Activated gamma-delta T cell treated with anti-CD3 and anti-CD28 coated beads, Interleukin-2, amount 50 U/mL, for 16 hours (primary cell): ENCODE data around the gene ZFYVE28.
"Not testable (repeated sequence)": the region's sequence is repeated elsewhere in the genome, so short reads cannot be mapped to it uniquely, and the experiment has no call there.

Experiments
- DNase-seq: peaks from one replicate; pipeline ENCODE4 v3.0.0-alpha.2; 2020; ENCODE audit warnings: low read depth

Gene ZFYVE28

GRCh38 chr4:2248044-2248780, 170.2 kb downstream of the ZFYVE28 start:
- DNase-seq = no peak

DNA sequence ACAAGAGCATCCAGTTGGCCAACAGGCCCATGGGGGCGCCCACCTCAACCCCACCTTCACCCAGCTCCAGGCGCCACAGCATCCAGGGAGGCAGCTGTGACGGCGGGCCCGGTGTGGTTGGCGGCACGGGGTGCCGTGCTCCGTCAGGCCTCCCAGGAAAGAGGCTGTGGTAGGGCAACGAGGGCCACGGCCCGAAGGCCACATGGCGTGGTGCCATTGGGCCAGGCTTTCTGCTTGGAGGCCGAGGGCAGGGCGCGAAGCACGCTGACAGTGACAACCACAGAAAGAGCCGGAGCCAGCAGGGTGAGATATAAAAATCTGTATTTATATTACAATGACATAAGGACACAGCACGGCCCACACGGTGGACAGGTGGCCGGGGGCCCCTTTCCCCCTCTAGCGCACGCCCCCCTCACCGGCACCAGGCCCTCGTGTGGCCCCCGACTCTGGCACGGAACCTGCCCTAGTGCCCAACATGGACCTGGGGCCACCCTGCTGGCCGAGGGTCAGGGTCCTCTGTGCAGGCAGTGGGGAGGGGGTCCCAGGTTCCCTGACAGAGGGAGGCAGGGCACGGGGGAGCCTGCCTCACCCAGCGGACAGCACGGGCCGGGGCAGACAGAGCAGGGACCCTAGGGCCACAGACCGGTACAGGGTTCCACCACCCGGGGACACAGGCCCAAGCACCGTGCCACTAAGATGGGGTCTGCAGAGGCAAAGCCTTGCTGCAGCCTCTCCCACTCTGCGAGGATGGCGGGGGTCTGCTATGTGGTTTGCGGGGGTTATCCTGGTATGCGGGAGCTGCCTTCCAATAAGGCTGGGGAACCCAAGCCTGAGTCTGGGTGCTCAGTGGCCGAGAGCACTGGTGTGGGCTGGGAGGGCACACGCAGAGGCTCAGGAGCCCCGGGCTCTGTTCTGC, 171.1 kb downstream of the ZFYVE28 start:
- DNase-seq = no peak

DNA sequence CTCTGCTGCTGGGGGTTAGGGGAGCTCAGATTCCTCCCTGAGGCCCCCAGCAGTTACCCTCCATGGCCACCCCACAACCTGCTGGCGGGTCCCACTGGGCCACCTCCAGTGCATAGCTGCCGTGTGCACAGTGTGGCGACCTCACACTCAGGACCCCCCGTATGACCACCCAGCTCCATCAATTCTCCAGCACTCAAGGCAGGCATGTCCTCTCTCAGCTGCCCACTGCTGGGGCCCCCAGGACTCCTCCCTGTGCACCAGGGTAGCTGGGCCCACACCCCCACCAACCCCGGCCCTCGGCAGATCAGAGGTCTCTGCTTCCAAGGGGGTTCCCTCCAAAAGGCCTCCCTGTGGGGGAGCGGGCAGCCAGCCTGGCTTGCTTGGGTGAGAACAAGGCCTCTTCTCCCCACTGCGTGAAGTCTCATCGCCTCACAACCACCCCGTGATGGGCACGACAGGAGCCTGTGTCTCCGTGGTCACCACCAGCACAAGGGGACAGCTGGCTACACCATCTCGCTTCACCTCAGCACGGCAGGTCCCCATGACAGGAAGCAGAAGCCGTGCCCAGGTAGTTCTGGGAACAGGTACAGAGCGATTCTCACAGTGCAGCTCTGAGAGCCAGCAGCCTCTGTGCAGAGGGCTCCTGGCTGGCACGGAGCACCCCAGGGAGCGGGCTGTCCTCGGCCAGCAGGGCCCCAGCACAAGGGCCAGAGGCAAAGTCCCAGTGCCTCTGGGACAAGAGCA, 171.9 kb downstream of the ZFYVE28 start:
- DNase-seq = no peak

- no peak for DNase-seq
These were observed 172.6 kb downstream of the ZFYVE28 start for GRCh38 chr4:2245787-2246275.

DNA sequence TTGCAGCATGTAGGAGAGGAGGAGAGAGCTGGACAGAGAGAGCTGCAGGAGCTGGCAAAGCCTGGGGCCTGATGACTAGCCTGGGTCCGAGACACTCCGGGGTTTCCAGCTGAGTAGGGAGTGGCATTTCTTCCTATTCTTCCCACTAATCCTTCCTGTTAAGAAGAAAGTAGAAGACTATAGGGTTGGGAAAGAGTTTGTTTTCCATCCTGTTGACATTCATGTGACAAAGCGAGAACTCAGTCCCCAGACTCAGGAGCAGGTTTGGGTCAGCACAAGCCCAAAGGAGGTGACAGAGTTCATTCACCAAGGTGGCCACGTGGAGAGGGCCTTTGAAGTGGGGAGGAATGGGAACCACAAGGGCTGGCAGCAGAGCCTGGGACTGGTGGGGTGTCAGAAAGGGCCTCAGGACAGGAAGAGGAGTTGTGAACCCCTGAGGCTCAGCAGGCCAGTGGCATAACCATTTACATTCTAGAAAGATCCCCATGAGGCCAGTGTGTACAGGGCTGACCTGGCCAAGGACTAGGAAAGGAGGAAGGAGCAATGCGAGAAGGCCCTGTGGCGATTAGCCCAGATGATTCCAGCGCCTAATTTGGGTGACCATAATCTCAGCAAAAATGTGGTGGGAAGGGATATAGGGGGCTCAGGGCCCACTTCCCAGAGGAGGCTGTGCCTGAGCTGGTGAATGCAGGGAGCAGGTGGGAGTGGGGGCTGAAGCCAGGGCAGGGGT, 173.2 kb downstream of the ZFYVE28 start:
- DNase-seq = no peak

DNA sequence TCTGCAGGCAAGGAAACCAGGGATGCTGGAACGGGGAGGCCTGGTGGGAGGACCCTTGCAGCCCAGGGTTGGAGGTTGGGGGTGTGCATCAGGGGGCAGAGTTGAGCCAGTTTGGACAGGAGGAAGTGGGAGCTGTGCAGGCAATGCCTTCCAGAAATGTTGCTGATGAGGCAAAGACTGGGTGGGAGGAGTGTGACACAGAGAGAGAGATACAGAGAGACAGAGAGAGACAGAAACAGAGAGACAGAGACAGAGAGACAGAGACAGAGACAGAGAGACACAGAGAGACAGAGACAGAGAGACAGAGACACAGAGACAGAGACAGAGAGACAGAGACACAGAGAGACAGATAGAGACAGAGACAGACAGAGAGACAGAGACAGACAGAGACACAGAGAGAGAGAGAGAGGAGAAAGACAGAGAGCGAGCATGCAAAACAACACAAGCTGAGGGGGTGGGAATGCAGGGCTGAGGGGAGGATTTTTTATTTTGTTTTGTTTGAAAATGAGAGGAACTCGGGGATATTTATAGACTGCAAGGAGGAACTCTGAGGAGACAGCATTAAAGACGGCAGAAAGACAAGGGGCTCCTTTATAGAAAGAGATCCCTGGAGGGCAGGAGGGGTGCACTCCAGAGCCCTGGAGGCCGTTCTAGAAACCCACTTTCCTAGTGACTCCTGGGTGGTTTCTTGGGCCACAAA, 174.6 kb downstream of the ZFYVE28 start:
- no peak for DNase-seq

- peak; percentile 98 for DNase-seq
These were observed 176.8 kb downstream of the ZFYVE28 start, which contains the start of the genes HAUS3 and POLN for GRCh38 chr4:2241410-2242353. Gene HAUS3 (minus strand): TSS chr4:2242121. CDS start chr4:2240946, 1,175 bp downstream. Gene POLN (minus strand): TSS chr4:2242121. CDS start chr4:2229231, 12,890 bp downstream.

GRCh38 chr4:2241003-2241402, 177.4 kb downstream of the ZFYVE28 start:
- DNase-seq = no peak

GRCh38 chr4:2236944-2237666, 181.3 kb downstream of the ZFYVE28 start:
- no peak for DNase-seq

GRCh38 chr4:2231082-2231481, 187.4 kb downstream of the ZFYVE28 start:
- DNase-seq = no peak

DNA sequence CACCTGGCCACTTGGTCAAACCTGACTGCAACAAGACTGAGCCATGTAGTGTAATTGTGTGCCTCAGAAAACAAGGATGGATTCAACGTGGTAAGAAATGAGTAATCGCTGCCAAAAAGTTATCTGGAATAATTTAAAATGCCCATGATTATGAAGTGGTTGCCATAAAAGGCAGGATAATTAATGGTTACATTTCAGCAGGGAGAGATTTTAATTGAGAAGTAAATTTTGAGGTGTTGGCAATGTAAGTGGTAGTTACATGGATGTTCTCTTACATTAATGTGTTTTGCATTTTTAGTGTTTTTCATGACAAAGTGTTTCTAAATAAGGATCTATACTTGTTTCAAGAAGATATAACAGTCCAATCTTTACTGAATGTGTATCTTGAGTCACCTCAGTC, 192.2 kb downstream of the ZFYVE28 start:
- DNase-seq = no peak

- DNase-seq = no peak
These were observed 195.6 kb downstream of the ZFYVE28 start for GRCh38 chr4:2222838-2223237.

DNA sequence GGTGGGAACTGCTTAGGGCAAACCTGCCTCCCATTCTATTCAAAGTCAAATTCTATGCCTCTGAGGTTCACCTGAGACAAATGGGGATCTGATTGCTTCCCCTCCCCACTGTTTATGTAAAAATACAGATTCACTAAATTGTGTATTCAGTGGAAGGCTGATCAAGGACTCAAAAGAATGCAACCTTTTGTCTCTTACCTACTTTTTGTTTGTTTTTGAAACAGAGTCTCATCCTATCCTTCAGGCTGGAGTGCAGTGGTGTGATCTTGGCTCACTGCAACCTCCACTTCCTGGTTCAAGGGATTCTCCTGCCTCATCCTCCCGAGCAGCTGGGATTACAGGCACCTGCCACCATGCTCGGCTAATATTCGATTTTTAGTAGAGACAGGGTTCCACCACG, 197.1 kb downstream of the ZFYVE28 start:
- not testable (repeated sequence) for DNase-seq

GRCh38 chr4:2220016-2220630, 198.3 kb downstream of the ZFYVE28 start:
- DNase-seq = peak; percentile 67
